Measurements from ENCODE around the gene AP4M1. TPM values are rescaled to one million over a fixed set of nuclear protein-coding genes. Genes with fewer than 3 reads are reported as not detected.

The AP4M1 gene
- total and polyA plus RNA-seq, 9 donors, result 10.9 to 20.3 (median 14.2) TPM

- Histone ChIP-seq H3K9me3 (no peaks in the 10 kb centered on the region), H3K27me3 (no peaks in the 10 kb centered on the region), H3K36me3 (no peaks in the 10 kb centered on the region), H3K4me1 (ENCODE audit: insufficient read depth) (peaks cover 3% of the 10 kb centered on the region), H3K4me3 (no peak overlapping the region), H3K27ac (no peak overlapping the region)
- no peak for TF ChIP-seq EP300 (IDR thresholded peaks at IDR 0.05)
- no peak for TF ChIP-seq CTCF (IDR thresholded peaks at IDR 0.05)
- TF ChIP-seq POLR2A (IDR thresholded peaks at IDR 0.05), result no peak
- DNase-seq, result no peak
- intact Hi-C loops (cut with DNase I), result loop anchor here in 1 of 4 donors (5.0 kb wide), 1 partner anchor 275 kb away; the partner anchor contains the start of genes MEPCE and ZCWPW1
Measured at GRCh38 chr7:100152404-100152803, 51.0 kb downstream of the AP4M1 start.

GRCh38 chr7:100152937-100153666 lies 51.7 kb downstream of the AP4M1 start:
- Histone ChIP-seq H3K4me1 (ENCODE audit: insufficient read depth) (peaks cover 3% of the 10 kb centered on the region), H3K9me3 (no peaks in the 10 kb centered on the region), H3K27me3 (no peaks in the 10 kb centered on the region), H3K4me3 (no peak overlapping the region), H3K27ac (no peak overlapping the region), H3K36me3 (no peaks in the 10 kb centered on the region)
- no peak for TF ChIP-seq EP300 (IDR thresholded peaks at IDR 0.05)
- TF ChIP-seq CTCF (IDR thresholded peaks at IDR 0.05), result no peak
- no peak for TF ChIP-seq POLR2A (IDR thresholded peaks at IDR 0.05)
- no peak for DNase-seq
- 86 to 88% (median 87%) methylated on average over 18 of the region's 18 CpGs for WGBS, 3 donors
- intact Hi-C loops (cut with DNase I), result loop anchor here in 1 of 4 donors (5.0 kb wide), 1 partner anchor 274 kb away; the partner anchor contains the start of genes MEPCE and ZCWPW1

GRCh38 chr7:100153708-100154535 lies 52.5 kb downstream of the AP4M1 start:
- no peaks in the 10 kb centered on the region for H3K36me3 ChIP-seq
- WGBS, 3 donors, result 72 to 77% (median 73%) methylated on average over 16 of the region's 16 CpGs
- no peak overlapping the region for H3K27ac ChIP-seq
- TF ChIP-seq EP300 (IDR thresholded peaks at IDR 0.05) (no peak), CTCF (IDR thresholded peaks at IDR 0.05) (no peak), POLR2A (IDR thresholded peaks at IDR 0.05) (no peak)
- H3K9me3 ChIP-seq, result no peaks in the 10 kb centered on the region
- intact Hi-C loops (cut with DNase I), result loop anchor here in 1 of 4 donors (5.0 kb wide), 1 partner anchor 273 kb away; the partner anchor contains the start of genes MEPCE and ZCWPW1
- H3K27me3 ChIP-seq, result no peaks in the 10 kb centered on the region
- no peak for DNase-seq
- H3K4me3 ChIP-seq, result no peak overlapping the region
- peaks cover 3% of the 10 kb centered on the region for H3K4me1 ChIP-seq (ENCODE audit: insufficient read depth)

- intact Hi-C loops (cut with DNase I), result loop anchor here in 1 of 4 donors (5.0 kb wide), 1 partner anchor 272 kb away; the partner anchor contains the start of genes MEPCE and ZCWPW1
- Histone ChIP-seq H3K4me1 (ENCODE audit: insufficient read depth) (peaks cover 3% of the 10 kb centered on the region), H3K27me3 (no peaks in the 10 kb centered on the region), H3K4me3 (no peak overlapping the region), H3K9me3 (no peaks in the 10 kb centered on the region), H3K27ac (no peak overlapping the region), H3K36me3 (no peaks in the 10 kb centered on the region)
- no peak for DNase-seq
- 59 to 65% (median 63%) methylated on average over 19 to 30 of the region's 30 CpGs for WGBS, 3 donors
- TF ChIP-seq CTCF (IDR thresholded peaks at IDR 0.05), result no peak
- no peak for TF ChIP-seq EP300 (IDR thresholded peaks at IDR 0.05)
- TF ChIP-seq POLR2A (IDR thresholded peaks at IDR 0.05), result no peak
Measured at GRCh38 chr7:100154651-100155491, 53.4 kb downstream of the AP4M1 start.

All from ovary (tissue), 9 donors.